Keratinocyte (primary cell): Measurements from ENCODE around the gene CDC42EP3. TPM values are rescaled to one million over a fixed set of nuclear protein-coding genes. Genes with fewer than 3 reads are reported as not detected.

Source experiments
- DNase-seq: peaks from one replicate; pipeline ENCODE4 v3.0.0-alpha.2; 2011; ENCODE audit warnings: low read depth, missing footprints, low spot score
- FAIRE-seq: peaks from 2 replicates; lab custom pipeline; 2011; peaks lifted over from hg19 to GRCh38; lab: Jason Lieb, UNC
- H2AFZ ChIP-seq: 2 replicates; pipeline ENCODE4 v1.6.0; 2012; ENCODE audit warnings: low read length, control low read depth, inconsistent platforms; ENCODE audit not compliant: control insufficient read depth
- H3K27ac ChIP-seq: 2 replicates; pipeline ENCODE4 v1.5.1; 2011; ENCODE audit warnings: low read length; ENCODE audit not compliant: control insufficient read depth, insufficient read depth
- H3K27me3 ChIP-seq: 3 replicates; pipeline ENCODE4 v1.6.0; 2011; ENCODE audit warnings: low read length; ENCODE audit not compliant: control insufficient read depth, insufficient read depth; ENCODE audit errors: extremely low read depth
- H3K36me3 ChIP-seq, 2 experiments: 2 replicates in 1 of 2; 3 replicates in 1 of 2; pipeline ENCODE4 v1.5.1; 2011; ENCODE audit warnings: low read length in 2 of 2, mild to moderate bottlenecking in 1 of 2; ENCODE audit not compliant: control insufficient read depth in 2 of 2, insufficient read depth in 2 of 2; ENCODE audit errors: extremely low read depth in 1 of 2
- H3K4me1 ChIP-seq: 3 replicates; pipeline ENCODE4 v1.5.1; 2011; ENCODE audit warnings: low read length; ENCODE audit not compliant: control insufficient read depth, insufficient read depth; ENCODE audit errors: extremely low read depth
- H3K4me2 ChIP-seq: 3 replicates; pipeline ENCODE4 v1.6.0; 2011; ENCODE audit warnings: low read depth, low read length; ENCODE audit not compliant: control insufficient read depth, insufficient read depth; ENCODE audit errors: extremely low read depth
- H3K4me3 ChIP-seq, 3 experiments: fragments of 200-600 bp in 1 of 3; sonication (generic) in 1 of 3; 2 replicates in 2 of 3; 3 replicates in 1 of 3; pipeline ENCODE4 v1.5.1; 2011 to 2016; ENCODE audit warnings: low read length in 3 of 3, mild to moderate bottlenecking in 3 of 3, control low read depth in 2 of 3, inconsistent platforms in 1 of 3, low read depth in 1 of 3, mixed read lengths in 1 of 3, mixed run types in 1 of 3, moderate library complexity in 1 of 3; ENCODE audit not compliant: control insufficient read depth in 2 of 3, insufficient read depth in 2 of 3; ENCODE audit errors: extremely low read depth in 1 of 3
- H3K79me2 ChIP-seq: 2 replicates; pipeline ENCODE4 v1.6.0; 2012; ENCODE audit warnings: low read length; ENCODE audit not compliant: control insufficient read depth, insufficient read depth
- H3K9ac ChIP-seq: 3 replicates; pipeline ENCODE4 v1.6.0; 2011; ENCODE audit warnings: low read length; ENCODE audit not compliant: control insufficient read depth, insufficient read depth; ENCODE audit errors: extremely low read depth
- H3K9me1 ChIP-seq: 3 replicates; pipeline ENCODE4 v1.6.0; 2011; ENCODE audit warnings: low read length; ENCODE audit not compliant: control insufficient read depth, insufficient read depth; ENCODE audit errors: extremely low read depth
- H3K9me3 ChIP-seq: 2 replicates; pipeline ENCODE4 v1.5.1; 2012; ENCODE audit warnings: low read depth, low read length; ENCODE audit not compliant: control insufficient read depth
- H4K20me1 ChIP-seq: 3 replicates; pipeline ENCODE4 v1.6.0; 2011; ENCODE audit warnings: low read length; ENCODE audit not compliant: control insufficient read depth, insufficient read depth; ENCODE audit errors: extremely low read depth
- EZH2 ChIP-seq: IDR thresholded peaks from one replicate; pipeline ENCODE4 v1.6.1; 2012; ENCODE audit warnings: inconsistent platforms, mild to moderate bottlenecking, low read length, moderate library complexity
- dilution Hi-C: fragments of 300-500 bp; cut with MboI; formaldehyde crosslinking; loops from one replicate; pipeline ENCODE4 v1.7.0; 2020; ENCODE audit warnings: low sequenced_read_pairs; ENCODE audit not compliant: extremely low pct_ligation_motif_present
- polyA plus RNA-seq, 5 experiments: library from polyadenylated mRNA; depleted of rRNA in 3 of 5; stranded (reverse) in 3 of 5; stranded (forward) in 1 of 5; unstranded in 1 of 5; fragments of >200 nt; gene quantifications; 1 replicate in 1 of 5; 2 replicates in 3 of 5; 3 replicates in 1 of 5; pipeline versions ENCODE4 v1.2.1 to v1.2.3, GENCODE V29; 2011 to 2012; ENCODE audit warnings: missing spikeins in 2 of 5, low read depth in 1 of 5, low replicate concordance in 1 of 5
- TF ChIP-seq, protein P1 (sequence below), 3 experiments: IDR thresholded peaks in 1 of 3; conservative IDR thresholded peaks in 1 of 3; optimal IDR thresholded peaks in 1 of 3; 2 replicates in 2 of 3; 3 replicates in 1 of 3; pipeline versions ENCODE3 to v1.5.1; 2011; ENCODE audit warnings: low read length in 3 of 3, mild to moderate bottlenecking in 3 of 3, moderate library complexity in 2 of 3, control low read depth in 1 of 3, inconsistent platforms in 1 of 3; ENCODE audit not compliant: insufficient read depth in 2 of 3; ENCODE audit errors: extremely low read depth in 1 of 3

The CDC42EP3 gene
- polyA plus RNA-seq, 1 donor (not counting 4 experiments of a cell fraction or from before 2014, with no cell fraction given), result 34.6 TPM

DNA sequence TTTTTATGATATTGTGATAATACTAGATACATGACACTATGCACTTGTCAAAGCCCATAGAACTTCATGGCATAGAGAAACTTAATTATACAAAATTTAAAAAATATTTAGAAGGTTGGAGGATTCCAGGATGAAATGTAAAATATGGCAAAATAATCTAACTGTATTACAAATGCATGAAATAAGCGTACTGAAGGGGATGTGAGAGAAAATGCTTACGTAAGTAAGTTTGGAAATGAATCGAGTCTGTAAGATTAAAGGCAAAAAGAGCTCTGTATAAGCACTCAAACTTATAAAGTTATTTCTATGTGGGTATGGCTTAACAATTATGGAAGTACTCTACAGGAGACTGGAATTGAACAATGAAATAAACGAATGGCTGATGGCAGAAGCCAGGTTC lies 13.4 kb upstream of the CDC42EP3 start:
- Histone ChIP-seq H3K4me2 (no peak overlapping the region), H3K4me3 (no peak overlapping the region), H2AFZ (no peak overlapping the region), H3K79me2 (no peaks in the 10 kb centered on the region), H3K9me3 (no peaks in the 10 kb centered on the region), H4K20me1 (no peaks in the 10 kb centered on the region), H3K27me3 (no peaks in the 10 kb centered on the region), H3K4me1 (peaks cover 11% of the 10 kb centered on the region), H3K9me1 (no peaks in the 10 kb centered on the region), H3K36me3 (no peaks in the 10 kb centered on the region), H3K9ac (no peak overlapping the region), H3K27ac (no peak overlapping the region)
- TF ChIP-seq EZH2, result no peak
- TF ChIP-seq, protein P1, sequence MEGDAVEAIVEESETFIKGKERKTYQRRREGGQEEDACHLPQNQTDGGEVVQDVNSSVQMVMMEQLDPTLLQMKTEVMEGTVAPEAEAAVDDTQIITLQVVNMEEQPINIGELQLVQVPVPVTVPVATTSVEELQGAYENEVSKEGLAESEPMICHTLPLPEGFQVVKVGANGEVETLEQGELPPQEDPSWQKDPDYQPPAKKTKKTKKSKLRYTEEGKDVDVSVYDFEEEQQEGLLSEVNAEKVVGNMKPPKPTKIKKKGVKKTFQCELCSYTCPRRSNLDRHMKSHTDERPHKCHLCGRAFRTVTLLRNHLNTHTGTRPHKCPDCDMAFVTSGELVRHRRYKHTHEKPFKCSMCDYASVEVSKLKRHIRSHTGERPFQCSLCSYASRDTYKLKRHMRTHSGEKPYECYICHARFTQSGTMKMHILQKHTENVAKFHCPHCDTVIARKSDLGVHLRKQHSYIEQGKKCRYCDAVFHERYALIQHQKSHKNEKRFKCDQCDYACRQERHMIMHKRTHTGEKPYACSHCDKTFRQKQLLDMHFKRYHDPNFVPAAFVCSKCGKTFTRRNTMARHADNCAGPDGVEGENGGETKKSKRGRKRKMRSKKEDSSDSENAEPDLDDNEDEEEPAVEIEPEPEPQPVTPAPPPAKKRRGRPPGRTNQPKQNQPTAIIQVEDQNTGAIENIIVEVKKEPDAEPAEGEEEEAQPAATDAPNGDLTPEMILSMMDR (optimal IDR thresholded peaks at IDR 0.05 in 1 of 3, IDR thresholded peaks at IDR 0.05 in 1 of 3, conservative IDR thresholded peaks at IDR 0.05 in 1 of 3; ENCODE audit: extremely low read depth in 1 of 3, insufficient read depth in 2 of 3, low read length in 3 of 3), result no peak
- dilution Hi-C loops, result no loop called here
- FAIRE-seq, result no peak
- DNase-seq, result no peak

DNA sequence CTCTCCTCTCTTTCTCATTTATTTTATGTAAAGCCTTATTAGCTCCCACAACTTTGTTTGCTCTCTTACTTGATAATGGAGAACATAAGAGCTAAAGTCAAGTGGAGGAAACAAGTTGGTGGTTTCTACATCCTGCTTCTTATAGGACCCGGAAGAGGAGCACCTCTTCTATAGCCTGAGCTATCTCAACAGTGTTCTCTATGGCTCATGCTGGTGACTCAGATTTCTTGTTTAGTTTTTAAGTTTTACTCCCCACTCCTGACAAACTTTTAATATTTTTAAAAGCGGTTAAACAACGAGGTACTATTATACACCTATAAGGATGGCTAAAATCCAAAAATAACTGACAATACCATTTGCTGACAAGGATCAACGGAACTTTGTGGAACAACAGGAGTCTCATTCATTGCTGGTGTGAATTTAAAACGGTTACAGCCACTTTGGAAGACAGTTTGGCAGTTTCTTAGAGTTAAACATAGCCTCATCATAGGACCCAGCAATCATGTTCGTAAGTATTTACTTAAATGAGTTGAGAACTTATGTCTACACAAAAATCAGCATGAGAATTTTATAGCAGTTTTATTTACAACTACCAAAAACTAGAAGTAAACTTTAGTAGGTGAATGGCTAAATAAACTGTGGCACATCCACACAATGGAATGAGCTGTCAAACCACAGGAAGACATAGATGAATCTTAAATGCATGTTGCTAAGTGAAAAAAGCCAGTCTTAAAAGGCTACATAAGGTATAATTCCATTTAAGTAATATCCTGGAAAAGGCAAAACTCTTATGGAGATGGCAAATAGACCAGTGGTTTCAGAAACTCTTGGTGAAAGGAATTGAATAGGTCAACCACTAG lies 12.7 kb upstream of the CDC42EP3 start:
- H2AFZ ChIP-seq, result no peak overlapping the region
- H3K9me3 ChIP-seq, result no peaks in the 10 kb centered on the region

More for the DNA sequence above, 12.7 kb upstream of the CDC42EP3 start:
- Histone ChIP-seq H3K4me2 (no peak overlapping the region), H3K36me3 (no peaks in the 10 kb centered on the region), H3K9me1 (no peaks in the 10 kb centered on the region), H3K79me2 (no peaks in the 10 kb centered on the region), H3K27me3 (no peaks in the 10 kb centered on the region), H3K27ac (no peak overlapping the region), H3K4me3 (no peak overlapping the region), H3K9ac (no peak overlapping the region), H3K4me1 (peaks cover 7% of the 10 kb centered on the region), H4K20me1 (no peaks in the 10 kb centered on the region)
- dilution Hi-C loops, result no loop called here
- DNase-seq, result no peak
- no peak for FAIRE-seq
- TF ChIP-seq, protein P1 (optimal IDR thresholded peaks at IDR 0.05 in 1 of 3, IDR thresholded peaks at IDR 0.05 in 1 of 3, conservative IDR thresholded peaks at IDR 0.05 in 1 of 3; ENCODE audit: extremely low read depth in 1 of 3, insufficient read depth in 2 of 3, low read length in 3 of 3), result no peak
- no peak for TF ChIP-seq EZH2
